OCI-LY1 (cell line): Measurements from ENCODE around the gene PDK1.

ENCODE experiments used
- CTCF ChIP-seq: fragments of 200-600 bp; sonication (generic), shearing (Covaris generic); IDR thresholded peaks from 2 replicates; pipeline ENCODE4 v1.5.1; 2017; ENCODE audit warnings: mild to moderate bottlenecking, antibody characterized with exemption, low read length, moderate library complexity, mixed read lengths
- EZH2 ChIP-seq: fragments of 200-600 bp; sonication (generic), shearing (Covaris generic); IDR thresholded peaks from 2 replicates; pipeline ENCODE4 v1.8.0; 2017; ENCODE audit warnings: borderline replicate concordance, mixed run types, mild to moderate bottlenecking, antibody characterized with exemption, low read length, moderate library complexity, mixed read lengths

- TF ChIP-seq CTCF (no peak), EZH2 (no peak)
Measured at GRCh38 chr2:172642301-172643020, 86.6 kb downstream of the PDK1 start.
